GM08714 (cell line): ENCODE measurements around the gene FHOD1.

Source experiments
- H3K4me3 ChIP-seq: fragments of 200-500 bp; sonication (Bioruptor generic); 2 replicates; pipeline ENCODE4 v1.5.1; 2014; ENCODE audit warnings: mild to moderate bottlenecking, low read length, inconsistent platforms
- ZNF274 ChIP-seq: IDR thresholded peaks from 2 replicates; pipeline ENCODE4 v1.6.1; 2012; ENCODE audit warnings: mild to moderate bottlenecking, low read depth, low read length

Gene FHOD1

DNA sequence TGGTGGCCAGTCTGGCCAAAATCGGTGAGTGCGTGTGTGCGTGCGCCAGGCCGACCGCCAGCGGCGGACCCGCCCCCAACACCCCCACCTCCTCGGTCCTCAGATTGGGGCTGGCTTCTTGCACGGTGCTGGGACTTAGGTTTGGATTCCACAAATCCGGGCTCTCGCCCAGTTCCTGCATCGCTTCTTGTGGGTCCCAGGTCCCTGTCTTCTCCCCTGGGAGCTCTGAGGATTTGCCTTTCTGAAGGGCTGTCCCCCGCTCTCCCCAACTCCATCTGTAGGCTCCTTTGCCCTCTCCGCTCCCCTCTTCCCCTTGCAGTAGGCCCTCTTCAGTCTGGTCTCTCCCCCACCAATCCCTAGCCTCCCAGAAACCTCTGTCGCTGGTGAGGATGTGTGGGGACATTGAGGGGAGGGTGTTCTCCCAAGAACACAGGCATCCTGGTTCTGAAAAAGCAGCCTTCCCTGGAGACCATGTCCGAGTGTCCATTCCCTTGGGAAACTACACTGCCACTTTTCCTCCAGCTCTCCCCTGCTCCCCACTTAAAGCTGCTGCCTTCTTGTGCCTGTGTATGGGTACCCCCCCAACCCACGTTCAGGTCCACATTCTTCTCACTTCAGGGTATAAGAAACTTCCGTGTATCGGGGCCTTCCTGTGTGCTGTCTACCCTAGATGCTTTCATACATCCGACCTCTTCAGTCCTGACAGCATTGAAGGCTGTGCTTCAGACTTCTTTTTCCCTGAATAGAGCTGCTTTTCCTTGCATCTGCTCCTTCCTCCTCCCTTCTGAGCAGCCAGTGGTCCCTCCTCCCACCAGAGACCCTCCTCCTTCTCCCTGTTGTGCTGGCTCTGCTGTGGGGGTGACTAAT lies 2.1 kb upstream of the FHOD1 start:
- H3K4me3 ChIP-seq: peak overlapping the region; percentile 57; the same call in 1 of the 2 replicates
- no peak for TF ChIP-seq ZNF274

GRCh38 chr16:67248401-67249177 lies 1.3 kb upstream of the FHOD1 start, which contains the start of gene SLC9A5:
TSS of gene SLC9A5 (plus strand) at chr16:67248979. CDS start at chr16:67249015, 36 bp downstream.
- TF ChIP-seq ZNF274: no peak
- H3K4me3 ChIP-seq: peak within 1 kb of the TSS; percentile 57; the same call in 1 of the 2 replicates

DNA sequence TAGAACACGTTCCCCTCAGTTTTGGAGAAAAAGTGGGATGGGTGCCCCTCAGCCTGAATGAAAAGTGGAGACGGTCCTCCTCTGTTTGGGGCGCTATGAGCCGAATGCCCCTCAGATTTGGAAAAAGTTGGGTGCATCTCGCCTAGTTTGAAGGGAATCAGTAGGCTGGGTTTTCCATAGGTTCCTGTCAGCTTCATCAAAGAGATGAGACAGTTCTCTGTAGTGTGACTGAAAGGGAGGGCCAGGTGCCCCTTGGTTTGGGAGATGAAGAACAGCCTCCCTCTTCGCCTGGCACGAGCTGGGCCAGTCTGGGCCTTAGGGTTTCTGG lies 756 bp upstream of the FHOD1 start:
- peak overlapping the region; percentile 57; the same call in 1 of the 2 replicates for H3K4me3 ChIP-seq
- no peak for TF ChIP-seq ZNF274

- H3K4me3 ChIP-seq: peak overlapping the region; percentile 86
- no peak for TF ChIP-seq ZNF274
Measured at GRCh38 chr16:67246756-67247191, 507 bp downstream of the FHOD1 start.

GRCh38 chr16:67246081-67246755 lies 1.1 kb downstream of the FHOD1 start:
- no peak for TF ChIP-seq ZNF274
- peak overlapping the region; percentile 86 for H3K4me3 ChIP-seq

DNA sequence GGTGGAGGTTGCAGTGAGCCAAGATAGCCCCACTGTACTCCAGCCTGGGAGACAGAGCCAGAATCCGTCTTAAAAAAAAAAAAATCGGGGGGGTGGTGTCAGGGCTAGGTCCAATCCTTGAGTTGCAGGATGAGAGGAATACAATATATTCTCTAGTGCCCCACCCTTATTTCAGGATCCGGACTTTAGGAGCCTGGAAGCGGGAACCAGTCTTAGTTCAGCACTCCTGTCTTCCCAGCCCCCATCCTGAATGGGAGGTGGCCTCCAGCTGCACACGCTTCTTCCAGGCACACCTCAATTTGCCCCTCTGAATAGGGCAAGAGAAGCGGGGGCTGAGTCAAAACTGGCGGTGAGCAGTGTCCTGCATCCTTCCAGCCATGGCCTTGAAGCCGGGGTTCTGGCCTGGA lies 1.6 kb downstream of the FHOD1 start:
- no peak for TF ChIP-seq ZNF274

DNA sequence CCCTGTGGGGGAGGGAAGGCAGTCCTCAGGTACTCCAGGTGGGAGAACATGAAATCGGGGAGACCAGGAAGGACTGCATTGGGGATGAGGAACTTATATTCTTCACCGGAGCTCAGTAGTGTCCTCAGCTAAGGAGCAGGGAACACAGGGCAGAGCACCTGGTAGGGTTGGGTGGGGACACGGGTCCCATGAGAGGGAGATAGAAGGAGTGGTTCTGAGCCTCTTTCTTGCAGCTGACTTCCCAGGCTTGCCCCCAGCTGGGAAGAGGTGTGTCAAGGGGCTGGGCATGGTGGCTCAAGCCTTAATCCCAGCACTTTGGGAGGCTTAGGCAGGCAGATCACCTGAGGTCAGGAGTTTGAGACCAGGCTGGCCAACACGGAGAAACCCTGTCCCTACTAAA lies 2.1 kb downstream of the FHOD1 start:
- TF ChIP-seq ZNF274: no peak
- peak overlapping the region; percentile 86; the same call in 1 of the 2 replicates for H3K4me3 ChIP-seq

More for the DNA sequence above, 1.6 kb downstream of the FHOD1 start:
- peak overlapping the region; percentile 86; the same call in 1 of the 2 replicates for H3K4me3 ChIP-seq

GRCh38 chr16:67244387-67245185 lies 2.7 kb downstream of the FHOD1 start:
- H3K4me3 ChIP-seq: peak overlapping the region; percentile 86; the same call in 1 of the 2 replicates
- TF ChIP-seq ZNF274: no peak

- H3K4me3 ChIP-seq: peak overlapping the region; percentile 24; the same call in 1 of the 2 replicates
- no peak for TF ChIP-seq ZNF274
Measured at GRCh38 chr16:67243481-67243880, 3.8 kb downstream of the FHOD1 start.

- no peak for TF ChIP-seq ZNF274
- no peak overlapping the region for H3K4me3 ChIP-seq
Measured at GRCh38 chr16:67242138-67242730, 5.0 kb downstream of the FHOD1 start.

DNA sequence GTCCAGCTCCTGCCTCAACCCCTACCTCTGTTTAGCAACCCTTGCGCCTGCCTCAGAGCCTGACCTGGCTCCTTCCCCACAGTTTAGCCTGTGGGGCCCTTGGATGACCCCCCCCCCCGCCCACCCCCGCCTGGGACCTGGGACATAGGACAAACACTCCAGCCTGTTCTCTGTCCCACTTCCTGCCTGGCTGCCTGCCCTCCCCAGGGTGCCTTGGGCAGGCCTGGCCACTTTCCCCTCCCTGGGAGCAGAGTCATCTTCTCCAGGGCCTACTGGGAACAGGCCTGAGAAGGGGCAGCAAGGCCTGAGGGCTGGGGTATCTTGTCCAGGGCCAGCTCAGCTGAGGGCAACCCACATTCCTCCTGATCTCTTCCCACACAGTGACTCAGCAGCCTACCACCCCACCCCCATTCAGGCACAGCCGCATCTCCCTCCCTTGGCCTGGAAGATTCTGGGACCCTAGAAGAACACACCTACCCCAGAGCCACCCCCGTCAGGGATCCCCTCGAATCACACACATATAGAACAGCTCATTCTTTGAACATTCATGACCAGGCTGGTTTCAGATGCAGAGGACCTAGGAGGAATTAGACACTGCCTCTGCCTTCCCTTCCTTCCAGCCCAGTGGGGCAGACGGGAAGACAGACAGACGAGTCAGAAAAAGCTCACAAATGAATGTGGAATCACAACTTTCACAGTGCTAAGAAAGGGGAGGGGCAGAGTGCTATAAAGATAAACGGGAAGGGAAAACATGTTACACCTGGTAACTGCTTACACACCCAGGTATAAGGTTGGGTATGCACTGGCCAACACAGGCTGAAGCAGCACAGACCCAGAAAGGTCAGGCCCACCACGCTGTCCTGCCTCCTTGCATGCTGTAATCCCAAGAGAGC lies 6.0 kb downstream of the FHOD1 start:
- TF ChIP-seq ZNF274: no peak
- H3K4me3 ChIP-seq: no peak overlapping the region

GRCh38 chr16:67240506-67240905 lies 6.8 kb downstream of the FHOD1 start:
- no peak for TF ChIP-seq ZNF274
- no peak overlapping the region for H3K4me3 ChIP-seq
